ENCODE data around the gene FNBP1.

Gene FNBP1

DNA sequence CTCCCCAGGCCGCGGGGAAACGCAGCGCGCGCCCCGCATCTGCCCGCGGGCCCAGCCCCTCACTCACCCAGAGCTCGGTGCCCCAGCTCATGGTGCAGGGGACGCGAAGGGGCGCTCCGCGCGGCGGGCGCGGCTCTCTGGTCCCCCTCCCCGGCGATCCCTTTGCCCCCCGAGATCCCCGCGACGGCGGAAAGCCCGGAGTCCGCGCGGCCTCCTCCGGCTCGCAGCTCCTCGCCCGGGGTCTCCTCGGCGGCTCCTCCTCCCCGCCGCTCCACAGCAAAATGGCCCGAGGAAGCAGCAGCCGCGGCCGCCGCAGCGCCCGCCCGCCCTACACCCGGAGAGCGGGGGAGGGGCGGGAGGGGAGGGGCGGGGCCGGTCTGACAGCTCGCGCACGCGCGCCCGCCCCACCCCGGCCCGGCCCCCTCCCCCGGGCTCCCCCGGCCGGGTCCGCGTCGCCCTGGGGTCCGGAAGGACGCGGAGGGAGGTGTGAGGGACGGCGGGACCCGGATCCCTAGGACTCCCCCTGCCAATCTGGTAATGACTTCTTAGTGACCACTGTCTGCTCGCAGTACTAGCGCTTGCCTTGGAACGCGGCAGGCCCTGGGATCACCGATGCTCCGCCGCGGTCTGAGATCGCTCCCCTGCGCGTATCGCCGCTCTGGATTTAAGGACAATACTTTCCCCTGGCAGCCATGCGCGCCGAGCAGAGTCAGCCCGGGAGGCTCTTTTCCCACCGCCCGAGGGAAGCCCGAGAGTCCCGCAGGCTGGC is at the start of gene FNBP1:
TSS of gene FNBP1 (minus strand) at position 305 of the 769 bp plus-strand sequence. CDS start at position 91, 214 bp downstream.
- in situ Hi-C loops (cut with MboI; ENCODE audit: low pct_unique_long_range_greater_than_20kb, low sequenced_read_pairs, unreplicated experiment) = no loop called here
- DNase-seq (ENCODE audit: low spot score) = peak; percentile 94
- no peak for TF ChIP-seq CTCF (IDR thresholded peaks at IDR 0.05; ENCODE audit: extremely low read depth, insufficient read depth, missing control alignments)

GRCh38 chr9:130090915-130091314 is 47.9 kb upstream of the FNBP1 start:
- no peak for TF ChIP-seq CTCF (IDR thresholded peaks at IDR 0.05; ENCODE audit: extremely low read depth, insufficient read depth, missing control alignments)
- no peak for DNase-seq (ENCODE audit: low spot score)
- in situ Hi-C loops (cut with MboI; ENCODE audit: low pct_unique_long_range_greater_than_20kb, low sequenced_read_pairs, unreplicated experiment) = no loop called here

DNA sequence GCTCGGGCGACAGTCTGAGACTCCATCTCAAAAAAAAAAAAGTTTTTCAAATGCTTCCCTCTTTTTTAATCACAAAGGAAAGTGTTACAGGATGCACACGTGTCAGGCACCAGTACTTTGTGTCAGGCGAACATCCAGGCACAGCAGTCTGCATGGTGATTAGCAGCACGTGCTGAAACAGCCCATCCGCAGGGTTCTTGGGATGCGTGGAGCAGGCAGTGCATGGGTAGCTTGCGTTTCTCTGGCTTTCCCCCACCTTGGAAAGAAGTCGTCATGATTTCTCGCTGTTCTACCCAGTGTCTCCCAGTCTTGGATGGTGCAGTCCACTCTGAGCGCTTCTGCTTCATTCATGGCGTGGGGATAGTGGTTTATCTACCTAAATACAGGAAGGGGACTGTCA is 46.2 kb upstream of the FNBP1 start:
- in situ Hi-C loops (cut with MboI; ENCODE audit: low pct_unique_long_range_greater_than_20kb, low sequenced_read_pairs, unreplicated experiment) = no loop called here
- DNase-seq (ENCODE audit: low spot score) = no peak
- TF ChIP-seq CTCF (IDR thresholded peaks at IDR 0.05; ENCODE audit: extremely low read depth, insufficient read depth, missing control alignments) = no peak

DNA sequence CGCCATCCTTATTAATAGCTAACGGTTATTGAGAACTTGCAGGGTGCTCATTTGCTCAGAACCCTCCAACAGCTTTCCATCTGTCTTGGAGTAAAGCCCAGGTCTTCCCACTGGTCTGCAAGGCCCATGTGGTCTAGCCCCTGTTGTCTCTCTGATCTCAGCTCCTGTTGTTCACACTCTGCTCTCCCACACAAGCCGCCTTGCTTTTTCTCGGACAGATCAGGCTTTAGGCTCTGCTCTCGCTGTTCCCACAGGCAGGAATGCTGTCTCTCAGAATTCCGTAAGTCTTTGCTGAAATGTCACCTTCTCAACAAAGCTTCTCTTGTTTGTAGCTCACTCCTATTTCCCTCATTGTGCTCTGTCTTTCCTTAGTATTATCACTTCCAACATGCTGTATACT is 45.1 kb upstream of the FNBP1 start:
- TF ChIP-seq CTCF (IDR thresholded peaks at IDR 0.05; ENCODE audit: extremely low read depth, insufficient read depth, missing control alignments) = no peak
- in situ Hi-C loops (cut with MboI; ENCODE audit: low pct_unique_long_range_greater_than_20kb, low sequenced_read_pairs, unreplicated experiment) = no loop called here
- DNase-seq (ENCODE audit: low spot score) = no peak

DNA sequence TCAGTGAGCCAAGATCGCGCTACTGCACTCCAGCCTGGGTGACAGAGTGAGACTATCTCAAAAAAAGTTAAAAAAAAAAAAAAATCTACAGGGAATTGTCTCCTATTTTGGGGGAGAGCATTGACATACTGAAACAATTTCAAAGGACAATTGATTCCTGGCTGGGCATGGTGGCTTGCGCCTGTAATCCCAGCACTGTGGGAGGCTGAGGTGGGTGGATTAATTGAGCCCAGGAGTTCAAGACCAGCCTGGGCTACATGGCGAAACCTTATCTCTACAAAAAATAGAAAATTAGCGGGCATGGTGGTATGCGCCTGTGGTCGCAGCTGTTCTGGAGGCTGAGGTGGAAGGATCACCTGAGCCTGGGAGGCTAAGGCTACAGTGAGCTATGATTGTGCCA is 41.3 kb upstream of the FNBP1 start:
- DNase-seq (ENCODE audit: low spot score) = no peak
- no peak for TF ChIP-seq CTCF (IDR thresholded peaks at IDR 0.05; ENCODE audit: extremely low read depth, insufficient read depth, missing control alignments)
- in situ Hi-C loops (cut with MboI; ENCODE audit: low pct_unique_long_range_greater_than_20kb, low sequenced_read_pairs, unreplicated experiment) = no loop called here

DNA sequence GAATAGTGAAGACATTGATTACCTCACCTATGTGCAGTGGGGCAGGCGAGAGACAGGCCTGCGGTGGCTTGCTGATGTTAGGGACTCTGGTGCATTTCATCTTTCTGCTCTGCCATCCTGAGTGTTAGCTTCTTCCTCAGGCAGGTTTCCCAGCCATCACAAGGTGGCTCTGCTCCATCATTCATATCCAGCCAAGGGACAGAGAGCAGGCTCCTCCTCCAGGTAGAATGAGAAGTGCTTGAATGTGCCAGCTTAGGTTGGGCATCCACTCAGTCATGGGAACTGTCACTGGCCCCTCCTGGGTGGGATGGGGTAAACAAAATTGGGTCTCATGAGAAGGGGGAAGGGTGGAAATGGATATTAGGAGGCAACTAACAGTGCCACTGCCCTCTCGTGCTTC is 35.6 kb upstream of the FNBP1 start:
- in situ Hi-C loops (cut with MboI; ENCODE audit: low pct_unique_long_range_greater_than_20kb, low sequenced_read_pairs, unreplicated experiment) = no loop called here
- DNase-seq (ENCODE audit: low spot score) = no peak
- TF ChIP-seq CTCF (IDR thresholded peaks at IDR 0.05; ENCODE audit: extremely low read depth, insufficient read depth, missing control alignments) = no peak

Measured in GM13977 (cell line).